ENCODE results near the gene IL22.
A peak's percentile ranks its signal among the peaks of the same experiment; 100 is the strongest.

Gene IL22

GRCh38 chr12:68225576-68226476 is 27.6 kb downstream of the IL22 start, which contains the start of gene IL26:
TSS of gene IL26 (minus strand) at chr12:68225810. CDS start at chr12:68225756, 54 bp downstream.
- DNase-seq: no peak

- no peak for DNase-seq
These were observed 28.7 kb downstream of the IL22 start for GRCh38 chr12:68224613-68225285.

- DNase-seq: no peak
These were observed 30.2 kb downstream of the IL22 start for GRCh38 chr12:68223067-68223747.

GRCh38 chr12:68222326-68222725 is 31.1 kb downstream of the IL22 start:
- DNase-seq: peak; percentile 69

GRCh38 chr12:68221497-68221896 is 31.9 kb downstream of the IL22 start:
- DNase-seq: no peak

GRCh38 chr12:68210875-68211274 is 42.5 kb downstream of the IL22 start:
- no peak for DNase-seq

- DNase-seq: peak; percentile 12
These were observed 44.2 kb downstream of the IL22 start for GRCh38 chr12:68209048-68209728.

GRCh38 chr12:68207276-68207675 is 46.1 kb downstream of the IL22 start:
- peak; percentile 5 for DNase-seq

- DNase-seq: no peak
These were observed 47.0 kb downstream of the IL22 start for GRCh38 chr12:68206446-68206845.

- DNase-seq: no peak
These were observed 49.9 kb downstream of the IL22 start for GRCh38 chr12:68203460-68203875.

- DNase-seq: no peak
These were observed 52.5 kb downstream of the IL22 start for GRCh38 chr12:68200854-68201253.

GRCh38 chr12:68199127-68199526 is 54.3 kb downstream of the IL22 start:
- no peak for DNase-seq

GRCh38 chr12:68198507-68199086 is 54.8 kb downstream of the IL22 start:
- DNase-seq: no peak
